Activated CD8-positive, alpha-beta T cell treated with anti-CD3 and anti-CD28 coated beads for 36 hours (primary cell): Measurements from ENCODE around the gene IL26. TPM values are rescaled to one million over a fixed set of nuclear protein-coding genes. Genes with fewer than 3 reads are reported as not detected.
A peak's percentile ranks its signal among the peaks of the same experiment; 100 is the strongest.

Experiments
- ATAC-seq: fragments of 200-7000 bp; cut with Tn5 transposase; one replicate; pipeline ENCODE4 v1.10.0; 2021; ENCODE audit warnings: mild to moderate bottlenecking, moderate library complexity
- CTCF ChIA-PET: fragments of 350-600 bp; sonication (Branson Sonifier 250); formaldehyde crosslinking; loops from one replicate; lab custom pipeline; 2021; ENCODE audit warnings: antibody characterized with exemption; lab: Charles Lee
- POLR2A ChIA-PET: fragments of 350-600 bp; sonication (Branson Sonifier 250); formaldehyde crosslinking; loops from one replicate; lab custom pipeline; 2021; ENCODE audit warnings: antibody characterized with exemption; lab: Charles Lee
- DNase-seq: peaks from one replicate; pipeline ENCODE4 v3.0.0-alpha.2; 2020
- H3K27ac Mint-ChIP-seq: one replicate; pipeline ENCODE4 v1.8.0; 2021; ENCODE audit warnings: mild to moderate bottlenecking, mixed read lengths
- H3K27me3 Mint-ChIP-seq: one replicate; pipeline ENCODE4 v1.8.0; 2021; ENCODE audit warnings: mixed read lengths
- H3K36me3 Mint-ChIP-seq: one replicate; pipeline ENCODE4 v1.8.0; 2021; ENCODE audit warnings: low read depth, mixed read lengths
- H3K4me1 Mint-ChIP-seq: one replicate; pipeline ENCODE4 v1.8.0; 2021; ENCODE audit warnings: low read depth, mixed read lengths
- H3K4me3 Mint-ChIP-seq: one replicate; pipeline ENCODE4 v1.8.0; 2021; ENCODE audit warnings: mild to moderate bottlenecking, moderate library complexity, mixed read lengths
- H3K9me3 Mint-ChIP-seq: one replicate; pipeline ENCODE4 v1.8.0; 2021; ENCODE audit warnings: mixed read lengths
- intact Hi-C: fragments of 100-400 bp; cut with micrococcal nuclease; formaldehyde crosslinking; loops from one replicate; pipeline ENCODE4 v1.10.0; 2022
- total RNA-seq, 2 experiments: library from RNA; stranded (reverse); gene quantifications; one replicate each; pipeline ENCODE4 v1.2.3, GENCODE V29; 2021
- TF ChIP-seq, protein P1 (sequence below): fragments of 200-600 bp; IDR thresholded peaks from one replicate; pipeline ENCODE4 v1.8.0; 2022; ENCODE audit warnings: antibody characterized with exemption, mild to moderate bottlenecking

Gene IL26
- total RNA-seq, 2 experiments from 2014 or later = not detected

DNA sequence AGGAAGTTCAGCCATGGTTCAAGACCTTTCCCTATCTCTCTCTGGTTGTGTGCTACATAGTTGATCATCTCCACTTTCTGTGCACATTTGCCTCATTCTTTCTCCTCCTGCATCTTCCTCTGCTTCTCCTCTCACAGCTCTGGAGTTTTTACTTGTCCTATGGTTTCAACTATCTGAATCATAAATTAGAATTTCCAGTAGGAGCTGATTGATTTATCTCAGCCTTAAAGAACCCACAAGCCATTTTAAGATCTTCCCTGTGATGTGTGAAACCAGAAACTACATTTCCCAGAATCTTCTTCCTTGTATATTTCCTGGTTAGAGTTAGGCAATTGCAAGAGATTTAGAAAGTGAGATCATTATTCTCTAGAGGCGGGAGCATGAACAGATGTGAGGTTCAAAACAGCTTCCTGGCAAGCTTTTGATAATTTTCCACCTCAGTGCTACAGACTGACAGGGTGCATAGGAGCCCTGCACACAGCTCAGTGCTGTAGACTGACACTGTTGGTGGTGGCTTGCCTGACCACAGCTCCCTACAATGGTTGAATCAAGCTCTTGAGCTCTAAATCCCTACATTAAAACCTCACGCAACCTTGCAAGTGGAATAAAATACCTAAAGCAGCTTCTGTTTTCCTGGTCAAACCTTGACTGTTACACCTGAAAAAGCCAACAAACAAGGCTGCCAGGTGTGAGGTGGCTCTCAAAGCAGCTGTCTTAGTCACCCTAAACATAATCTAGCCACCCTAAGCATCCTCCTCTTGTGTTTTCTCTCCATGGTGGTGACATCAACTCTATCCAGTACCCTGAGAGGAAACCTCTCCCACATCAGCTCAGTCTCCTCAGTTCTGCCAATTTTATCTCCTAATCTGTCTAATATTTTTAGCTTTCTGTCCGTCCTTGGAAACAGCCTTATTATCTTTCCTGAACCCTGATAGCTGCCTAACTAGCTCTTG lies 44.5 kb downstream of the IL26 start:
- peaks cover 4% of the 10 kb centered on the region for H3K36me3 Mint-ChIP-seq
- DNase-seq (peak; percentile 78), ATAC-seq (peak; percentile 93)
- H3K4me1 Mint-ChIP-seq = peaks cover 62% of the 10 kb centered on the region
- POLR2A ChIA-PET = interaction anchor here (0.7 to 2.0 kb wide), 5 partner anchors 22 to 280 kb away, joined by 3 to 11 read pairs (median 3); partner anchors contain the start of gene IFNG
- CTCF ChIA-PET = interaction anchor here (1.1 to 2.5 kb wide), 12 partner anchors 8 to 179 kb away, joined by 3 to 13 read pairs (median 4); partner anchors contain the start of gene IFNG
- H3K27ac Mint-ChIP-seq = peak overlapping the region; percentile 82
- no peaks in the 10 kb centered on the region for H3K9me3 Mint-ChIP-seq
- TF ChIP-seq, protein P1, sequence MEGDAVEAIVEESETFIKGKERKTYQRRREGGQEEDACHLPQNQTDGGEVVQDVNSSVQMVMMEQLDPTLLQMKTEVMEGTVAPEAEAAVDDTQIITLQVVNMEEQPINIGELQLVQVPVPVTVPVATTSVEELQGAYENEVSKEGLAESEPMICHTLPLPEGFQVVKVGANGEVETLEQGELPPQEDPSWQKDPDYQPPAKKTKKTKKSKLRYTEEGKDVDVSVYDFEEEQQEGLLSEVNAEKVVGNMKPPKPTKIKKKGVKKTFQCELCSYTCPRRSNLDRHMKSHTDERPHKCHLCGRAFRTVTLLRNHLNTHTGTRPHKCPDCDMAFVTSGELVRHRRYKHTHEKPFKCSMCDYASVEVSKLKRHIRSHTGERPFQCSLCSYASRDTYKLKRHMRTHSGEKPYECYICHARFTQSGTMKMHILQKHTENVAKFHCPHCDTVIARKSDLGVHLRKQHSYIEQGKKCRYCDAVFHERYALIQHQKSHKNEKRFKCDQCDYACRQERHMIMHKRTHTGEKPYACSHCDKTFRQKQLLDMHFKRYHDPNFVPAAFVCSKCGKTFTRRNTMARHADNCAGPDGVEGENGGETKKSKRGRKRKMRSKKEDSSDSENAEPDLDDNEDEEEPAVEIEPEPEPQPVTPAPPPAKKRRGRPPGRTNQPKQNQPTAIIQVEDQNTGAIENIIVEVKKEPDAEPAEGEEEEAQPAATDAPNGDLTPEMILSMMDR = no peak
- intact Hi-C loops = no loop called here
- no peaks in the 10 kb centered on the region for H3K27me3 Mint-ChIP-seq
- peak overlapping the region; percentile 28 for H3K4me3 Mint-ChIP-seq

DNA sequence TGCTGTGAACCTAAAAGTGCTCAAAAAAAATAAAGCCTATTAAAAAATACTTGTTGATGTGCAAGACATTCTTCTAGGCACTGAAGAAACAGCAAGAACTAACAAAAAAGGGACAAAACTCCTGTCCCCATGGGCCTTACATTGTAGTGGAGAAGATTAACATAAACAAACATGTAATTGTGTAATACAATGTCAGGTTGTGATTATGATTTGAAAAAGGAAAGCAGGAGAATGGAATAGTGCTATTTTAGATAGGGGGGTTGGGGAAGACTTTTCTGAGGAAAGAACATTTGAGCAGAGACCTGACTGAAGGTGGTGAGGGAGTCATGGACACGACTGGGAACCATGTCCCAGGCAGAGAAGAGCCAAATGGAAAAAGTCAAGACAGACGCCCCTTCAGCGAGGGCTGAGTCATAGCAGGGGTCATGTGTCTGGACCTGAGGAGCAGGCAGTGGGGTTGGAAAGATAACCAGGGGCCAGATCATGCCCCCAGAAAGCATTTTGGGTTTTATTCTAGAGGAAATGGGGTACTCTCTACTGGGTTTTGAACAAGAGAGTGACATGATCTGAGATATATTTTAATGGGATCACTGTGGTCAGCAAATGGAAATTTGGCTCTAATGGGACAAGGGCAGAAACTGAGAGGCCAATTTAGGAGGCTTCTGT lies 46.7 kb downstream of the IL26 start:
- peak overlapping the region; percentile 83 for H3K27ac Mint-ChIP-seq
- ATAC-seq (no peak), DNase-seq (no peak)
- H3K27me3 Mint-ChIP-seq = no peaks in the 10 kb centered on the region
- intact Hi-C loops = no loop called here
- TF ChIP-seq, protein P1 = no peak
- ChIA-PET CTCF (interaction anchor here (2.3 to 7.1 kb wide), 3 partner anchors 10 to 21 kb away, joined by 6 to 43 read pairs (median 9); no protein-coding TSS in a partner anchor), POLR2A (interaction anchor here (2.0 kb wide), 1 partner anchor 59 kb away, joined by 9 read pairs; no protein-coding TSS in a partner anchor)
- peak overlapping the region; percentile 3 for H3K4me3 Mint-ChIP-seq
- H3K36me3 Mint-ChIP-seq = peaks cover 9% of the 10 kb centered on the region
- peaks cover 79% of the 10 kb centered on the region for H3K4me1 Mint-ChIP-seq
- H3K9me3 Mint-ChIP-seq = peaks cover 8% of the 10 kb centered on the region

DNA sequence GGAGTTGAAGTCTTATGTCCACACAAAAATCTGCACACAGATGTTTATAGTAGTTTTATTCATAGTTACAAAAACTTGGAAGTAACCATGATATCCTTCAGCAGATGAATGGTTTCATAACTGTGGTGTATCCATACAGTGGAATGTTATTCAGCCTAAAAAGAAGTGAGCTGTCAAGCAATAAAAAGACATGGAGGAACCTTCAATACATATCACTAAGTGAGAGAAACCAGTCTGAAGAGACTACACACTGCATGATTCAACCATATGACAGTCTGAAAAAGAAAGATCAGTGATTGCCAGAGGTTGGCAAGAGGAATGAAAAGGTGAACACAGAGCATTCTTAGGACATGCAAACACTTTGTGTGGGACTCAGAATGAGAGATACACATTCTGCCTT lies 47.4 kb downstream of the IL26 start:
- no peak overlapping the region for H3K4me3 Mint-ChIP-seq
- H3K27ac Mint-ChIP-seq = peak overlapping the region; percentile 53
- peaks cover 81% of the 10 kb centered on the region for H3K4me1 Mint-ChIP-seq
- peaks cover 8% of the 10 kb centered on the region for H3K9me3 Mint-ChIP-seq
- ChIA-PET CTCF (interaction anchor here (0.9 to 7.1 kb wide), 3 partner anchors 21 to 165 kb away, joined by 3 to 43 read pairs (median 3); no protein-coding TSS in a partner anchor), POLR2A (interaction anchor here (0.6 kb wide), 1 partner anchor 38 kb away, joined by 3 read pairs; no protein-coding TSS in a partner anchor)
- H3K36me3 Mint-ChIP-seq = peaks cover 9% of the 10 kb centered on the region
- intact Hi-C loops = no loop called here
- TF ChIP-seq, protein P1 = no peak
- no peaks in the 10 kb centered on the region for H3K27me3 Mint-ChIP-seq
- ATAC-seq (no peak), DNase-seq (no peak)

DNA sequence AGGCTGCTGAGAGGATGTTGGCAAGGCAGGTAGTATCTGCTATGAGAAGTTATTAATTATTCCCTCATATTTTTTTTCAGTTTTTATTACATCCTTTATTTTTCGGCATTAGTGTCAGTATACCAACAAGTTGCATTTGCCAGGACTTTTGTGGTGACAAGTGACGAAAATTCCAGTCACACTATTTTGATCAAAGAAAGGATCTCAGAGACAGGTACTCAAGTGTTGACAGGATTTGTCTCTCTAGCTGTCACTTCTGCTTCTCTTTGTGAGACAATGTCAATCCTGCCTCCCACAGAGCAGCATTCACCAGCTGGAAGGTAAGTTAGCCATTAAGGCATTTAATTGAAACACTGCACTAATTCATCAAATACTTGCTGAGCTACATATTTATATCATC lies 48.0 kb downstream of the IL26 start:
- intact Hi-C loops = no loop called here
- ChIA-PET CTCF (interaction anchor here (0.9 to 7.1 kb wide), 5 partner anchors 20 to 165 kb away, joined by 3 to 43 read pairs (median 4); no protein-coding TSS in a partner anchor), POLR2A (interaction anchor here (0.6 kb wide), 1 partner anchor 37 kb away, joined by 3 read pairs; no protein-coding TSS in a partner anchor)
- H3K4me3 Mint-ChIP-seq = no peak overlapping the region
- ATAC-seq = no peak
- DNase-seq = no peak
- peaks cover 9% of the 10 kb centered on the region for H3K36me3 Mint-ChIP-seq
- peaks cover 8% of the 10 kb centered on the region for H3K9me3 Mint-ChIP-seq
- TF ChIP-seq, protein P1 = no peak
- no peaks in the 10 kb centered on the region for H3K27me3 Mint-ChIP-seq
- peaks cover 78% of the 10 kb centered on the region for H3K4me1 Mint-ChIP-seq
- H3K27ac Mint-ChIP-seq = peak overlapping the region; percentile 37
